Body of pancreas (tissue), 4 donors: Measurements from ENCODE around the gene KDF1. TPM values are rescaled to one million over a fixed set of nuclear protein-coding genes. Genes with fewer than 3 reads are reported as not detected.

Source experiments
- ATAC-seq: fragments of 150-250 bp; one replicate; pipeline ENCODE4 v1.9.1; 2016
- DNase-seq, 4 donors: peaks; one replicate each; pipeline ENCODE4 v3.0.0-alpha.2; 2019
- H3K27ac ChIP-seq, 4 donors: fragments of 200-600 bp; sonication (generic); 1 replicate in 3 of 4; 2 replicates in 1 of 4; pipeline versions ENCODE4 v1.5.1 to v1.6.1; 2016 to 2019; ENCODE audit warnings: mild to moderate bottlenecking in 1 of 4, mixed read lengths in 1 of 4, moderate library complexity in 1 of 4
- H3K27me3 ChIP-seq, 2 donors: fragments of 200-600 bp; sonication (generic); one replicate each; pipeline ENCODE4 v1.6.0; 2016; ENCODE audit warnings: mild to moderate bottlenecking in 1 of 2
- H3K36me3 ChIP-seq, 2 donors: fragments of 200-600 bp; sonication (generic); replicated peaks in 1 of 2; 2 replicates each; pipeline ENCODE4 v1.5.1; 2016; ENCODE audit warnings: low read depth in 2 of 2; ENCODE audit not compliant: insufficient read depth in 1 of 2
- H3K4me1 ChIP-seq: fragments of 200-600 bp; sonication (generic); one replicate; pipeline ENCODE4 v1.6.0; 2016
- H3K4me3 ChIP-seq, 2 donors: fragments of 200-600 bp; sonication (generic); 1 replicate in 1 of 2; 2 replicates in 1 of 2; pipeline ENCODE4 v1.5.1; 2016 to 2019
- H3K9me3 ChIP-seq, 3 donors: fragments of 200-600 bp; sonication (generic); 1 replicate in 2 of 3; 2 replicates in 1 of 3; pipeline ENCODE4 v1.5.1; 2016
- POLR2A ChIP-seq, 3 donors: fragments of 450-650 bp; IDR thresholded peaks; one replicate each; pipeline ENCODE4 v1.6.1; 2016; ENCODE audit warnings: antibody characterized with exemption in 3 of 3, mild to moderate bottlenecking in 2 of 3
- WGBS, 2 donors: methylation state at CpG; one replicate each; pipeline ENCODE4 v1.1.5; 2017; 5-methylcytosine and 5-hydroxymethylcytosine counted together
- intact Hi-C: fragments of 100-400 bp; cut with DNase I; formaldehyde crosslinking; loops from one replicate; pipeline ENCODE4 v1.15.1; 2023
- total RNA-seq, 2 donors: library from RNA; depleted of rRNA; stranded (reverse); fragments of >200 nt; gene quantifications; one replicate each; pipeline ENCODE4 v1.1.0, GENCODE V29; 2016
- TF ChIP-seq, protein P1 (sequence below), 7 experiments: fragments of 450-650 bp in 4 of 7; fragments of 200-600 bp in 3 of 7; sonication (generic) in 3 of 7; IDR thresholded peaks; one replicate each; pipeline ENCODE4 v1.5.1; 2016 to 2019; ENCODE audit warnings: antibody characterized with exemption in 7 of 7

KDF1 gene
- total RNA-seq: 10 to 100 TPM; 13.8 to 18.7 TPM

DNA sequence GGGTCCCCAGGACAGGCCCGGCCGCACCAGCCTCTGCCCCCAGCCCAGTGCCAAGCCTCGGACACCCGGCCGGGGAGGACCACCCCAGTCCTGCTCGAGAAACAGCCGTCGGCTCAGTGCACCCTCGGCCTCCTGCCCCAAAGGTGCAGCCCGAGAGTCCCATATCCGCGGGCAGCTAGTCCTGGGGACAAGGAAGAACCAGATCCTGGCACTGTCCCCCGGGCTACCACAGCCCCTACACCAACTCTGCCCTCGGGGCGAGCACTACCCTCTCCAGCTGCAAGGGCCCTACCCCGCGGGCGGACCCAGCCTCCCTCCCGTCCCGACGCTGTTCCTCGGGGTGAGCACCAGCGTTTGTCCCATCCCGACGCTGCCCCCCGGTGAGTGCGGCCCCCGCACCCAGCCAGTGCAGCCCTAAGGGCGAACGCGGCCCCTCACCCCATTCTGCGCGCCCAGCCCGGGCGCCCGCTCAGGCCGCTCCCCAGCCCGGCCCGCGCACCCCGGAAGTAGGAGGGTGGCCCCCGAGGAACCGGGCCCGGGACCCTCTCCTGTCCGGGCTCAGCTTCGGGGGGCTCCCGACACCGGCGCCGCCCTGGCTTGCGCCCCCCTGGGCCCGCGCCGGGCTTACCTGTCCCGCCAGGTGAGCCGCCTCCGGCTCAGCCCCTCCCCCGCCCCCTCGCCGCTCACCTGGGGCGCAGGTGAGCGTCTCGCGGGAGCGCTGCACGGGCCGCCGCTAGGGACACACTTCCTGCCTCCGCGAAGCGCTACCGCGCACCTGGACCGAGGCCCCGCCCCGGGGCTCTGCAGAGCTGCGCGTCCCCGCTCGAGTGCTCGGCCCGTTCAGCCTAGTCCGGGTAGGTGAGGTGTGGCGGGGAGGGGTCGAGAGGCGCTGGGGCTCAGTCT, at the start of gene KDF1:
Gene KDF1 (minus strand): TSS at position 747 of the 903 bp plus-strand sequence. CDS start 8,088 bp downstream, outside the sequence.
- Histone ChIP-seq H3K9me3 (no peaks in the 10 kb centered on the region), H3K27me3 (no peaks in the 10 kb centered on the region), H3K36me3 (no peaks in the 10 kb centered on the region), H3K4me1 (peaks cover 27% of the 10 kb centered on the region), H3K27ac (peak within 1 kb of the TSS; percentile 82 to 90 (median 88)), H3K4me3 (peak within 1 kb of the TSS; percentile 95 to 97)
- ATAC-seq (peak; percentile 99), DNase-seq (peak; percentile 88 to 94 (median 92))
- intact Hi-C loops: no loop called here
- 0% methylated on average over 61 of the region's 86 CpGs; no CpG with 5 or more reads in 1 of the 2 donors for WGBS, 2 donors
- TF ChIP-seq, protein P1, sequence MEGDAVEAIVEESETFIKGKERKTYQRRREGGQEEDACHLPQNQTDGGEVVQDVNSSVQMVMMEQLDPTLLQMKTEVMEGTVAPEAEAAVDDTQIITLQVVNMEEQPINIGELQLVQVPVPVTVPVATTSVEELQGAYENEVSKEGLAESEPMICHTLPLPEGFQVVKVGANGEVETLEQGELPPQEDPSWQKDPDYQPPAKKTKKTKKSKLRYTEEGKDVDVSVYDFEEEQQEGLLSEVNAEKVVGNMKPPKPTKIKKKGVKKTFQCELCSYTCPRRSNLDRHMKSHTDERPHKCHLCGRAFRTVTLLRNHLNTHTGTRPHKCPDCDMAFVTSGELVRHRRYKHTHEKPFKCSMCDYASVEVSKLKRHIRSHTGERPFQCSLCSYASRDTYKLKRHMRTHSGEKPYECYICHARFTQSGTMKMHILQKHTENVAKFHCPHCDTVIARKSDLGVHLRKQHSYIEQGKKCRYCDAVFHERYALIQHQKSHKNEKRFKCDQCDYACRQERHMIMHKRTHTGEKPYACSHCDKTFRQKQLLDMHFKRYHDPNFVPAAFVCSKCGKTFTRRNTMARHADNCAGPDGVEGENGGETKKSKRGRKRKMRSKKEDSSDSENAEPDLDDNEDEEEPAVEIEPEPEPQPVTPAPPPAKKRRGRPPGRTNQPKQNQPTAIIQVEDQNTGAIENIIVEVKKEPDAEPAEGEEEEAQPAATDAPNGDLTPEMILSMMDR (IDR thresholded peaks at IDR 0.05): peak in 3 of 7 experiments; percentile 18 to 53 (median 46)
- TF ChIP-seq POLR2A (IDR thresholded peaks at IDR 0.05): peak; percentile 75 to 84 (median 76)

GRCh38 chr1:27009601-27010197, 49.4 kb upstream of the KDF1 start:
- H3K4me1 ChIP-seq: peaks cover 63% of the 10 kb centered on the region
- H3K4me3 ChIP-seq: no peak overlapping the region
- no peaks in the 10 kb centered on the region for H3K9me3 ChIP-seq
- DNase-seq: peak in 3 of 4 donors; percentile 47 to 85 (median 65)
- intact Hi-C loops: no loop called here
- no peaks in the 10 kb centered on the region for H3K27me3 ChIP-seq
- H3K27ac ChIP-seq: peak overlapping the region; percentile 58 to 91 (median 68)
- no peak for ATAC-seq
- WGBS, 2 donors: 20 to 47% methylated on average over 1 to 6 of the region's 6 CpGs
- no peaks in the 10 kb centered on the region for H3K36me3 ChIP-seq
- TF ChIP-seq POLR2A (IDR thresholded peaks at IDR 0.05): peak in 1 of 3 donors; percentile 16
- TF ChIP-seq, protein P1 (IDR thresholded peaks at IDR 0.05): peak in 4 of 7 experiments; percentile 7 to 32 (median 10)

GRCh38 chr1:27007909-27008582, 47.8 kb upstream of the KDF1 start:
- H3K27me3 ChIP-seq: no peaks in the 10 kb centered on the region
- peak in 1 of 3 donors; percentile 28 for TF ChIP-seq POLR2A (IDR thresholded peaks at IDR 0.05)
- TF ChIP-seq, protein P1 (IDR thresholded peaks at IDR 0.05): no peak
- ATAC-seq (peak; percentile 34), DNase-seq (peak; percentile 45 to 77 (median 62))
- peaks cover 73% of the 10 kb centered on the region for H3K4me1 ChIP-seq
- peak overlapping the region; percentile 41 to 73 (median 51) for H3K27ac ChIP-seq
- no peak overlapping the region for H3K4me3 ChIP-seq
- 45 to 68% methylated on average over 9 of the region's 9 CpGs for WGBS, 2 donors
- H3K36me3 ChIP-seq: no peaks in the 10 kb centered on the region
- intact Hi-C loops: no loop called here
- no peaks in the 10 kb centered on the region for H3K9me3 ChIP-seq

- no peaks in the 10 kb centered on the region for H3K9me3 ChIP-seq
- H3K4me3 ChIP-seq: no peak overlapping the region
- DNase-seq: no peak
- 65 to 73% methylated on average over 8 to 13 of the region's 13 CpGs for WGBS, 2 donors
- H3K36me3 ChIP-seq: no peaks in the 10 kb centered on the region
- no peaks in the 10 kb centered on the region for H3K27me3 ChIP-seq
- no peak for ATAC-seq
- no peak for TF ChIP-seq POLR2A (IDR thresholded peaks at IDR 0.05)
- TF ChIP-seq, protein P1 (IDR thresholded peaks at IDR 0.05): no peak
- intact Hi-C loops: no loop called here
- H3K27ac ChIP-seq: no peak overlapping the region
- H3K4me1 ChIP-seq: peaks cover 68% of the 10 kb centered on the region
Measured at GRCh38 chr1:27006683-27007082, 46.4 kb upstream of the KDF1 start.
